HEK293T (cell line): ENCODE measurements around the gene RGS14.

Source experiments
- ARNT ChIP-seq: fragments of 450-650 bp; IDR thresholded peaks from 2 replicates; pipeline ENCODE4 v1.6.1; 2017; ENCODE audit warnings: mild to moderate bottlenecking
- BHLHE40 ChIP-seq: fragments of 450-650 bp; IDR thresholded peaks from 2 replicates; pipeline ENCODE4 v1.6.1; 2016; ENCODE audit warnings: mild to moderate bottlenecking, moderate library complexity, borderline replicate concordance
- CTBP1 ChIP-seq: fragments of 450-650 bp; IDR thresholded peaks from 2 replicates; pipeline ENCODE4 v1.6.1; 2016; ENCODE audit warnings: borderline replicate concordance
- ELF4 ChIP-seq: fragments of 450-650 bp; IDR thresholded peaks from 2 replicates; pipeline ENCODE4 v1.6.1; 2017; ENCODE audit warnings: antibody characterized with exemption
- PKNOX1 ChIP-seq: fragments of 450-650 bp; IDR thresholded peaks from 2 replicates; pipeline ENCODE4 v1.6.1; 2016
- SUZ12 ChIP-seq: fragments of 450-650 bp; IDR thresholded peaks from 2 replicates; pipeline ENCODE4 v1.6.1; 2016; ENCODE audit warnings: mild to moderate bottlenecking
- TARDBP ChIP-seq: fragments of 450-650 bp; IDR thresholded peaks from 2 replicates; pipeline ENCODE4 v1.6.1; 2016
- ZNF384 ChIP-seq: fragments of 450-650 bp; IDR thresholded peaks from 2 replicates; pipeline ENCODE4 v1.6.1; 2016

- no peak for TF ChIP-seq ARNT
- no peak for TF ChIP-seq SUZ12
- TF ChIP-seq CTBP1, result no peak
- no peak for TF ChIP-seq ELF4
- no peak for TF ChIP-seq TARDBP
- no peak for TF ChIP-seq ZNF384
- TF ChIP-seq BHLHE40, result no peak
- no peak for TF ChIP-seq PKNOX1
Measured at GRCh38 chr5:177365845-177366527, 8.3 kb downstream of the RGS14 start.
